ENCODE data around the gene DPEP2NB.

The DPEP2NB gene

DNA sequence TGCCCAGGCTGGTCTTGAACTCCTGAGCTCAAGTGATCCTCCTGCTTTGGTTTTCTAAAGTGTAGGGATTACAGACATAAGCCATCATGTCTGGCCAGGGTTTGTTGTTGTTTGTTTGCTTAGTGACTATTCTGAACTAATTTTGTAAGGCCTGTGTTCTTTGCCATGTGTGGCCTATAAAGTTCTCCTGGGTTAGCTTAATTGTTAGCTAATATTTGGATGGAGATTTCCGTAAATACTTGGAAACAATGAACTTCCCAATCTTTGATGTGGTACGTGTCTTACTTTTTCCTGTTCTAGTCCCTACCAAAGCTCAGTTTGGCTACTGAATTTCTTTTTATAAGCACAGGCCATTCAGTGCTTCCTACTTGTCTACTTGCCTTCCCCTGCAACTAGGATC, 32.3 kb upstream of the DPEP2NB start:
- Histone ChIP-seq H3K36me3 (replicated peaks; ENCODE audit: low read depth, low read length) (peaks cover 14% of the 10 kb centered on the region), H3K4me3 (ENCODE audit: low read length) (no peak overlapping the region), H3K27me3 (ENCODE audit: low read depth, low read length) (no peaks in the 10 kb centered on the region), H3K9me3 (ENCODE audit: insufficient read depth, low read length) (no peaks in the 10 kb centered on the region), H3K4me2 (ENCODE audit: low read length) (no peak overlapping the region), H2AFZ (ENCODE audit: low read depth, low read length) (no peak overlapping the region), H4K20me1 (ENCODE audit: insufficient read depth, low read length) (no peaks in the 10 kb centered on the region), H3K4me1 (ENCODE audit: low read length) (no peaks in the 10 kb centered on the region), H3K9ac (ENCODE audit: low read length) (no peak overlapping the region), H3K79me2 (ENCODE audit: low read length) (no peaks in the 10 kb centered on the region), H3K27ac (ENCODE audit: low read length) (no peak overlapping the region)
- TF ChIP-seq, protein P1, sequence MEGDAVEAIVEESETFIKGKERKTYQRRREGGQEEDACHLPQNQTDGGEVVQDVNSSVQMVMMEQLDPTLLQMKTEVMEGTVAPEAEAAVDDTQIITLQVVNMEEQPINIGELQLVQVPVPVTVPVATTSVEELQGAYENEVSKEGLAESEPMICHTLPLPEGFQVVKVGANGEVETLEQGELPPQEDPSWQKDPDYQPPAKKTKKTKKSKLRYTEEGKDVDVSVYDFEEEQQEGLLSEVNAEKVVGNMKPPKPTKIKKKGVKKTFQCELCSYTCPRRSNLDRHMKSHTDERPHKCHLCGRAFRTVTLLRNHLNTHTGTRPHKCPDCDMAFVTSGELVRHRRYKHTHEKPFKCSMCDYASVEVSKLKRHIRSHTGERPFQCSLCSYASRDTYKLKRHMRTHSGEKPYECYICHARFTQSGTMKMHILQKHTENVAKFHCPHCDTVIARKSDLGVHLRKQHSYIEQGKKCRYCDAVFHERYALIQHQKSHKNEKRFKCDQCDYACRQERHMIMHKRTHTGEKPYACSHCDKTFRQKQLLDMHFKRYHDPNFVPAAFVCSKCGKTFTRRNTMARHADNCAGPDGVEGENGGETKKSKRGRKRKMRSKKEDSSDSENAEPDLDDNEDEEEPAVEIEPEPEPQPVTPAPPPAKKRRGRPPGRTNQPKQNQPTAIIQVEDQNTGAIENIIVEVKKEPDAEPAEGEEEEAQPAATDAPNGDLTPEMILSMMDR (IDR thresholded peaks at IDR 0.05; ENCODE audit: low read depth, low read length), result no peak
- TF ChIP-seq EZH2phosphoT487 (IDR thresholded peaks at IDR 0.05; ENCODE audit: low read depth), result no peak

DNA sequence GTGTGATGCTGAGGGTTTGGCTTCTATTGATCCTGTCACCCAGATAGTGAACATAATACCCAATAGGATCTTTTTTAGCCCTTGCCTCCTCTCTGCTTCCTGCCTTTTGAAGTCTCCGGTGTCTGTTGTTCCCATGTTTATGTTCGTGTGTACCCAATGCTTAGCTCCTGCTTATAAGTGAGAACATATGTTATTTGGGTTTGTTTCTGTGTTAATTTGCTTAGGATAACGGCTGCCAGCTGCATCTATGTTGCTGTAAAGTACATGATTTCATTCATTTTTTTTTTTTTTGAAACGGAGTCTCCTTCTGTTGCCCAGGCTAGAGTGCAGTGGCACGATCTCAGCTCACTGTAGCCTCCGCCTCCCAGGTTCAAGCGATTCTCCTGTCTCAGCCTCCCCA, 30.4 kb upstream of the DPEP2NB start:
- H3K9me3 ChIP-seq (ENCODE audit: insufficient read depth, low read length), result no peaks in the 10 kb centered on the region
- H3K36me3 ChIP-seq (replicated peaks; ENCODE audit: low read depth, low read length), result peaks cover 17% of the 10 kb centered on the region
- H2AFZ ChIP-seq (ENCODE audit: low read depth, low read length), result no peak overlapping the region
- no peak for TF ChIP-seq EZH2phosphoT487 (IDR thresholded peaks at IDR 0.05; ENCODE audit: low read depth)
- TF ChIP-seq, protein P1 (IDR thresholded peaks at IDR 0.05; ENCODE audit: low read depth, low read length), result no peak
- no peak overlapping the region for H3K27ac ChIP-seq (ENCODE audit: low read length)
- no peaks in the 10 kb centered on the region for H3K27me3 ChIP-seq (ENCODE audit: low read depth, low read length)
- H3K4me2 ChIP-seq (ENCODE audit: low read length), result no peak overlapping the region
- H3K79me2 ChIP-seq (ENCODE audit: low read length), result peaks cover 3% of the 10 kb centered on the region; the same call in 1 of the 2 replicates
- no peak overlapping the region for H3K4me3 ChIP-seq (ENCODE audit: low read length)
- 0 out of 2 replicates have a peak, but pooled peaks cover under 1% of the 10 kb centered on the region for H4K20me1 ChIP-seq (ENCODE audit: insufficient read depth, low read length)
- H3K4me1 ChIP-seq (ENCODE audit: low read length), result no peaks in the 10 kb centered on the region
- H3K9ac ChIP-seq (ENCODE audit: low read length), result no peak overlapping the region

DNA sequence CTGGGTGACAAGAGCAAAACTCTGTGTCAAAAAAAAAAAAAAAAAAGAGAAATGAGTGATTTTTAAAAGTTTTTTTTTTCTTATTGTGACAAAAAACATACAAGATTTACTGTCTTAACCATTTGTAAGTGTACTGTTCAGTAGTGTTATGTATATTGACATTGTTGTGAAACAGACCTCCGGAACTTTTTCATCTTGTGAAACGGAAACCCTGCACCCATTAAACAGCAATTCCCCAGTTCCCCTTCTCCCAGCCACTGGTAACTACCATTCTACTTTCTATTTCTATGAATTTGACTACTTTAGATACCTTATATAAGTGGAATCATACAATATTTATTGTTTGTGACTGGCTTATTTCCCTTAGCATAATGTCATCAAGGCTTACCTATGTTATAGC, 26.1 kb upstream of the DPEP2NB start:
- no peaks in the 10 kb centered on the region for H3K27me3 ChIP-seq (ENCODE audit: low read depth, low read length)
- no peak overlapping the region for H2AFZ ChIP-seq (ENCODE audit: low read depth, low read length)

DNA sequence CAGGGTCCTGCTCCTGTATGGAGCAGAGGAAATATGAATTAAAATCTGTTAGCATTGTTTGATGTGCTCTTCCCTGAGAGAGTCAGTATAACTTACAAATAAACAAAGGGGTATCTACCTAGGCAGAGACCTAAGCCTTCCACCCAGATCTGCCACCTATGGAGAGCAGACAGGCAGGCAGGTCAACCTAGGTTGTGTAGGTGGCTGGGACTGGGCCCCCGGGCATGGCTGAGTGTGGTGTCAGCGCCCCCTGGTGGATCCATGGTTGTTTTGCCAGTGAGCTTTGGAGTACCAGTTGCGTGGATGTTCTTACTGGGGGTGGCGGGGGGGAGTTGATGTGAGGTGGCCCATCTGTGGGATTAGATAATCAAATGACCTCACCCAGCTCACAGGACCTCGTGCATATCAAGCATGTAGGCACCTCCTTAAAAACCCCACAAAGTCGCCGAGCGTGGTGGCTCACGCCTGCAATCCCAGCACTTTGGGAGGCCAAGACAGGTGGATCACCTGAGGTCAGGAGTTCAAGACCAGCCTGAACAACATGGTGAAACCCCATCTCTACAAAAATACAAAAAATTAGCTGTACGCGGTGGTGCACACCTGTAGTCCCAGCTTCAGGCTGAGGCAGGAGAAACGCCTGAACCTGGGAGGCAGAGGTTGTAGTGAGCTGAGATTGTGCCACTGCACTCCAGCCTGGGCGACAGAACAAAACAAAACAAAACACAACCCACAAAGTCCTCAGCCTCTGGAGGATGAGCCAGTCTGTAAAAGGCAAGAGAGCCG, 25.0 kb upstream of the DPEP2NB start:
- peaks cover 4% of the 10 kb centered on the region; the same call in 1 of the 2 replicates for H3K79me2 ChIP-seq (ENCODE audit: low read length)
- H3K4me2 ChIP-seq (ENCODE audit: low read length), result peak overlapping the region; percentile 30
- no peak for TF ChIP-seq EZH2phosphoT487 (IDR thresholded peaks at IDR 0.05; ENCODE audit: low read depth)
- TF ChIP-seq, protein P1 (IDR thresholded peaks at IDR 0.05; ENCODE audit: low read depth, low read length), result peak; percentile 93
- no peaks in the 10 kb centered on the region for H3K9me3 ChIP-seq (ENCODE audit: insufficient read depth, low read length)
- 0 out of 2 replicates have a peak, but pooled peaks cover 4% of the 10 kb centered on the region for H4K20me1 ChIP-seq (ENCODE audit: insufficient read depth, low read length)
- H3K4me1 ChIP-seq (ENCODE audit: low read length), result peaks cover 34% of the 10 kb centered on the region
- H3K4me3 ChIP-seq (ENCODE audit: low read length), result peak overlapping the region; percentile 11; the same call in 1 of the 2 replicates
- H3K9ac ChIP-seq (ENCODE audit: low read length), result peak overlapping the region; percentile 30; the same call in 1 of the 2 replicates
- peak overlapping the region; percentile 62 for H3K27ac ChIP-seq (ENCODE audit: low read length)
- peaks cover 9% of the 10 kb centered on the region for H3K36me3 ChIP-seq (replicated peaks; ENCODE audit: low read depth, low read length)
- H3K27me3 ChIP-seq (ENCODE audit: low read depth, low read length), result no peaks in the 10 kb centered on the region
- no peak overlapping the region for H2AFZ ChIP-seq (ENCODE audit: low read depth, low read length)

More for the DNA sequence above, 26.1 kb upstream of the DPEP2NB start:
- TF ChIP-seq, protein P1 (IDR thresholded peaks at IDR 0.05; ENCODE audit: low read depth, low read length), result no peak
- TF ChIP-seq EZH2phosphoT487 (IDR thresholded peaks at IDR 0.05; ENCODE audit: low read depth), result no peak
- H3K4me1 ChIP-seq (ENCODE audit: low read length), result peaks cover 34% of the 10 kb centered on the region
- no peak overlapping the region for H3K4me3 ChIP-seq (ENCODE audit: low read length)
- 0 out of 2 replicates have a peak, but pooled peaks cover 4% of the 10 kb centered on the region for H4K20me1 ChIP-seq (ENCODE audit: insufficient read depth, low read length)
- no peaks in the 10 kb centered on the region for H3K9me3 ChIP-seq (ENCODE audit: insufficient read depth, low read length)
- no peak overlapping the region for H3K9ac ChIP-seq (ENCODE audit: low read length)
- H3K27ac ChIP-seq (ENCODE audit: low read length), result no peak overlapping the region
- peaks cover 4% of the 10 kb centered on the region; the same call in 1 of the 2 replicates for H3K79me2 ChIP-seq (ENCODE audit: low read length)
- no peak overlapping the region for H3K4me2 ChIP-seq (ENCODE audit: low read length)
- H3K36me3 ChIP-seq (replicated peaks; ENCODE audit: low read depth, low read length), result peaks cover 9% of the 10 kb centered on the region

Data from OCI-LY3 (cell line).